ENCODE results near the gene KRT81.

- TF ChIP-seq CTCF (conservative IDR thresholded peaks at IDR 0.05; ENCODE audit: low read length) (no peak), EZH2phosphoT487 (IDR thresholded peaks at IDR 0.05; ENCODE audit: borderline replicate concordance) (no peak)
Measured at GRCh38 chr12:52258335-52258901, 32.9 kb downstream of the KRT81 start.
